Cardiac atrium fibroblast (primary cell): Measurements from ENCODE around the gene ZSCAN26. TPM values are rescaled to one million over a fixed set of nuclear protein-coding genes. Genes with fewer than 3 reads are reported as not detected.

ENCODE experiments used
- total RNA-seq: library from RNA; depleted of rRNA; stranded (reverse); fragments of >200 nt; gene quantifications from 2 replicates; pipeline ENCODE4 v1.2.3, GENCODE V29; 2015

Gene ZSCAN26
- total RNA-seq, result 11.8 and 15.9 TPM in 2 replicates

GRCh38 chr6:28266962-28267694 lies at the start of gene ZSCAN26:
ZSCAN26 (plus strand) TSS chr6:28267143; CDS start chr6:28271920, 4,777 bp downstream.

GRCh38 chr6:28225056-28225834 lies 41.7 kb upstream of the ZSCAN26 start, which contains the start of gene ZSCAN9:
ZSCAN9 (plus strand) TSS chr6:28225275; CDS start chr6:28227085, 1,810 bp downstream.

GRCh38 chr6:28252009-28252975 lies 14.7 kb upstream of the ZSCAN26 start, which contains the start of gene ZKSCAN4:
ZKSCAN4 (minus strand) TSS chr6:28252269; CDS start chr6:28251980, 289 bp downstream.

GRCh38 chr6:28258877-28259777 lies 7.8 kb upstream of the ZSCAN26 start, which contains the start of gene NKAPL:
NKAPL (plus strand) TSS chr6:28259297; CDS start chr6:28259372, 75 bp downstream.

GRCh38 chr6:28281288-28282064 lies 14.5 kb downstream of the ZSCAN26 start, which contains the start of gene PGBD1:
PGBD1 (plus strand) TSS chr6:28281572; CDS start chr6:28283814, 2,242 bp downstream.

Other genes with a start within 250 kb of the ZSCAN26 start
- gene ZNF165, start 186.6 kb upstream of the ZSCAN26 start, total RNA-seq, result 0.16 and 0.36 TPM in 2 replicates
- 3.4 TPM in 1 of 2 replicates, not detected in the other for gene ZSCAN16, start 142.5 kb upstream of the ZSCAN26 start, total RNA-seq
- 7.2 and 10.4 TPM in 2 replicates for gene ZKSCAN8, start 125.3 kb upstream of the ZSCAN26 start, total RNA-seq
- gene ZSCAN9, start 41.9 kb upstream of the ZSCAN26 start, total RNA-seq, result 1.8 and 3.7 TPM in 2 replicates
- gene ZKSCAN4, start 14.9 kb upstream of the ZSCAN26 start, total RNA-seq, result 2.5 and 2.6 TPM in 2 replicates
- 0.36 and 2.3 TPM in 2 replicates for gene NKAPL, start 7.8 kb upstream of the ZSCAN26 start, total RNA-seq
- 1.3 and 2.4 TPM in 2 replicates for gene PGBD1, start 14.4 kb downstream of the ZSCAN26 start, total RNA-seq
- 10.5 and 18.0 TPM in 2 replicates for gene ZSCAN31, start 69.0 kb downstream of the ZSCAN26 start, total RNA-seq
- 1.6 and 2.2 TPM in 2 replicates for gene ZKSCAN3, start 82.8 kb downstream of the ZSCAN26 start, total RNA-seq
- gene ZSCAN12, start 132.6 kb downstream of the ZSCAN26 start, total RNA-seq, result 1.3 and 2.0 TPM in 2 replicates
- 0.36 and 0.81 TPM in 2 replicates for gene ZSCAN23, start 176.3 kb downstream of the ZSCAN26 start, total RNA-seq
- gene GPX6, start 248.7 kb downstream of the ZSCAN26 start, total RNA-seq, result not detected in 2 replicates